Amniotic epithelial cell (primary cell): Measurements from ENCODE around the gene ZMYM2.

Experiments used
- DNase-seq: peaks from one replicate; pipeline ENCODE4 v3.0.0-alpha.2; 2010; ENCODE audit warnings: low read depth

The ZMYM2 gene

DNA sequence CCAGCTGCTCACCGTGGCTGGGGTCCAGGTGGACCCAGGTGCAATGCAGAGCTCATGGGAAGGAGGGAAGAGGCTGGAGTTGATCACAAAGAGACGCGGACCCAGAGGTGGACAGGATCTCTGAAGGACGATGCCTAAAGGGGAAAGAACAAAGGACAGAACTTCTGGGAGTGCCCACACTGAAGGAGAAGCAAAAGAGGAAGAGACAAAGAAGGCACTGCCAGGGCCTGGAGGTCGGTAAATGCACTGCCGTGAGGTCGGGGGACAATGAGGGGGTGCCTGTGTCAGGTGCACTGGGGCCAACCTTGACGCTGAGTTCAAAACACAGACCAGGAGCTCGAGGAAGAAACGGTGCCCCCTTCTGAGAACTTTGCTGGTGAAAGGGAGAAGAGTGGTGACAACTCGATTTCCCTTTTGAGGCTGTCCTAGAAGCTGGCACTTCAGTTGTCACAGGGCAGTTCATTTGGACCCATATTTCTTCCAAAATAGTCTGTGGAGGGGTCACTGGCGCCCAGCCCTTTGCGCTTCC, 146.7 kb downstream of the ZMYM2 start:
- DNase-seq = no peak

DNA sequence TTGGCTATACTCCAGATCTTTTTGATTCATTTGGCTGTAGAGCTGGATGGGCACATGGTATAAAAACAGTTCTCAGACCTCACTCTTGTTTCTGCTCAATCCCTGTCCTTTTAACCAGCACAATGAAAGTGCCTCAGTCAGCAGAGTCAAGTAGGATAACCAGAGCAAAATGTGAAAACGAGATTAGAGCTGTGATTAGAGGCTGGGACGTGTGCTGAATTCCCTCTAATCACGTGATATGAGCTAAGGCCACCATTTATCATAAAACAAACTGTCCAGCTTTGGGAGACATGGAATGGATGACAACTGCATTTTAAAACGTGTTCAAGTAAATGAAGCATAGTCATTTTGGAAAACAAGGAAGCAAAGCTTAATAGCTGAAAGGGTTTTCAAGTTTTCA, 148.2 kb downstream of the ZMYM2 start:
- DNase-seq = no peak

DNA sequence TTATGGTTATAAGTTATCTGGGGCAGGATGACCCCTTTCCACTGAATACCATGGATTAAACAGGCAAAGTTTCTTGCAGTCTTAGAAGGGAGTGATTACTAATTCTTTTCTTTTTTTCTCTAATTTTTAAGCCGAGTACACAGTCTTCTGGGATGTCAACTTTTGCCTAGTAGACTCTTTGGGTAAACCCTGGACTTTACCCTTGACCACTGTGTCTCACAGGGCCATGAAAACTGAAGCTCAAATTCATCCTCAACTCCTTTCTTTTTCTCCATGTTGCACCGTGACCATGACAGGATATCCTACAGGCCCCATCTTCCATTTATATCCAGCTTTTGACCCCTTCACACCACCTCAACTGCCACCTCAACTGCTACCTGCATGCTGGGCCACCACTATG, 150.5 kb downstream of the ZMYM2 start:
- DNase-seq = no peak

DNA sequence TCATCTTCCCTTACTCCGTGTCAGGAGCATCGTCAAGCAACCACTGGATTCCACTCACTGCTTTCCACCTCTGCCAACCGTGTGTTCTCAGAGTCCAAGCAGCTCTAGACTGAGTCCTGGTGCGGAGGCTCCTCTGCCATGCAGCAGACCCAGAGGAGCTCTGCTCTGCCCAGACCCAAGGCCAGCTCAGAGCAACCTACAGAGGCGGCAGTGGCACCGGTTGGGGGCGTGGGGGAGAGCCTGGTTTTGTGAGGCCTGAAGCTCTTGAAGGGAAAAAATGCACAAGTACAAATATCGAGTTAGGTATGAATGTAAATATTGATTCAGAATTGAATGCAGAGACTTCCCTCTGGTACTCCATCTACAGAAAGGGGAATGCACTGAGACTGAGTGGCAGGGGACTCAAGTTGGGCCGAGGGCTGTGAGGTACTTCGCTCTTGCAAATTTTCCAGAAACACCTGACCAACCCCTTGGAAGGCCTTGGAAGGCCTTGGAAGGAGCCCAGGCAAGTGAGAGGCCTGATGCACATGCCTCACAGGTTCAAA, 155.6 kb downstream of the ZMYM2 start:
- no peak for DNase-seq

DNA sequence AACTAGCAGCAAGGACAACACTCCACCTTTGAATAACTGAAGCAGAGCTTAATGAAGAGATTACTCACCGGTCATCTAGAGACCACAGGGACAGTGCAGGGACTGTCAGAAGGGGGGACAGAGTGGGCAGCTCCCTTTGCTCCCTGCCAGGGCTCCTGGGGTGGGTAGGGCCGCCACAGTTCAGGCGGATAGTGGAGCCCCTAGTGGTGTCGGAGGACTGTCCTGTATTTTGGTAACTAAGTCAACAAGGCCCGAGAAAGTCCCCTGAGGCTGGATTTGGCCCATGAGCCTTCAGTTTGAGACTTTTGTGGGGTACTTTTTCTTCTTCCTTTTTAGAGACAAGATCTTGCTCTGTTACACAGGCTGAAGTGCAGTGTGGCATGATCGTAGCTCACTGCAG, 157.7 kb downstream of the ZMYM2 start:
- DNase-seq = no peak

DNA sequence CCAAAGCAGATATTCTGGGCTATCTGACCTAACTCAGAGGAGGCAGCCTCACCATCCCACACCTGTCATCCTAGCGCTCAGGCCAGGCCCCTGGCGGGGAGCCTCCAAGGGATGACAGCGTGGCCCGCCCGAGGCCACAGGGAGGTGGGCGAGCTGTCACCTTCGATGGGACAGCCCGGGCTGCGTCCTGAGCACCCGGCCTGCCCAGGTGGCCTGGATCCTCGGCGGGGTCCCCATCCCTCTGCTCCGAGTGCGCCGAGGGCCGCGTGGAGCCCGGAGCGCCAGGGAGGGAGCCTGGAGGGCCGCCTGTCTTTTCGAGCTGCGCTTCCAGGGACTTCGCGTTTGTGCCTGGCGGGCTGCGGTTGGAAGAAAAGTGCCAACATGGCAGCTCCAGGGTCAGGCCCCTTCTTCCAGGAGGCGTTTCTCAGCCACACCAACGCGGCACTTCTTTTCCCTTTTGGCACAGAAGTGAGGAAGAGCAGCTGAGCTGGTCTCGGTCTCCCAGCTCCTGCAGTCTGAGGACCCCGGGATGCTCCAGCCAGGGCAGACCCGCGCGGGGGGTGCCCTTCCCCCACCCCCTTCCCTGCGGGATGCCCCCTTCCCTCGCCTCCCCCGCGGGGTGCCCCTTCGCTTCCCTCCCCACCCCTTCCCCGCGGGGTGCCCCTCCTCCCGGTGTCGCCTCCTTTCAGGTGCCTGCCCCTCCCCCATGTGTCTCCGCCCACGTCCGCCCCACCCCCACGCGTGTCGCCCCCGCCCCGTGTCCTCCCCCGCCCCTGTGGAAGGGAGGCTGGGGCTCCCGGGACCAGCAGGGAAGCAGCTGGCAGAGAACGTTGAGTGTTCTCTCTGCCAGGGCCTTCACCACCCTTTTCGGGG, 160.0 kb downstream of the ZMYM2 start:
- DNase-seq = peak; percentile 43

DNA sequence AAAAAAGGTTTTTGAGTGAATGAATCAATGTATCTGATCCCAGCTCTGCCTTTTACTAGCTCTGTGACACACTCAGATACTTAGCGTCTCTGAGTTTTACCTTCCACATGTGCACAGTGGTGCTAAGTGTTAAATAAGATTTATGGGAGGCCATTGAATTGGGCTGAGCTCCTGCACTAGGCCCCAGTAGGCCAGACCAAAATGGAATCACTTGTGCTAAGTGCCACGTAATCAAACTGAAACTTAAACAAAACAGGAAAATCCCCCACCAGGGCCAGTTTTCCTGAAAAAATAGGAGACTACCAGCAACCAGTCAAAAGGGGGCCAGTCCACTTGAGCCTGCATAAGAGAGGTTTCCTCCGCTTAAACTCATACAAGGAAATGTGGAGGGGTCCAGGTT, 161.4 kb downstream of the ZMYM2 start:
- DNase-seq = no peak

DNA sequence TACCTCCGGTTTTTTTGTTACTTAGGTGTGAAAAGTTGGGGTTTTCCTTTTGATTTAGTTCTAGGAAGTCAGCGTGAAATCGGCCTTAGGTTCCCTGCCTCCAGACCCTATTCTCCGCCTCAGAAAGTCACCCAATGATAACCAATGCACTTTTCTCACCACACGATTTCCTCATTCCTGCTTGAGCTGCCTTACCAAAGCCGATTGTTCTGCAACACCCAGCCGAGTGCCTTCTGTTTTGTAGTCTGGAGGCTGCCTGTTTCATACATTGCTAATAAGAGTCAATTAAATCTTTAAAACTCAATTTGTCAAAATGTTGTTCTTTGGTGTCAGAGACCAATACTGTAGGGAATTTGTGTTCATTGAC, 162.6 kb downstream of the ZMYM2 start:
- peak; percentile 59 for DNase-seq

DNA sequence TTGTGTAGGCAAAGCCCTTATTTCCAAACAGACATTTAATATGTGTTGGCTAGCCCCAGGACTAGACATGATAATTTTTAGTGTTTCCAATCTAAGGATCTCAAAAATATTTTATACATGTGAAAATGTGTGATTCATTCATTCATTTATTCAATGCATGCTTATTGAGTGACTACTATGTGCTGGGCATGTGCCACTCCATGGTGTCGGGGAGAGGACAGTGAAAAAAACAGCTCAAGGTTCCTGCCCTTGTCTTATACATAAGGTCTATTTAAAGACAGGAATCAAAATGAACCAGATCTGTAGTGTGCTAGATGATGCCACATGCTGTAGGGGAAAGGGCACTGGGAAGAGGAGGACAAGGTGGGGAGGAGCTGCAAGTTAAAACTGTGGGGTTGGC, 165.8 kb downstream of the ZMYM2 start:
- DNase-seq = no peak

DNA sequence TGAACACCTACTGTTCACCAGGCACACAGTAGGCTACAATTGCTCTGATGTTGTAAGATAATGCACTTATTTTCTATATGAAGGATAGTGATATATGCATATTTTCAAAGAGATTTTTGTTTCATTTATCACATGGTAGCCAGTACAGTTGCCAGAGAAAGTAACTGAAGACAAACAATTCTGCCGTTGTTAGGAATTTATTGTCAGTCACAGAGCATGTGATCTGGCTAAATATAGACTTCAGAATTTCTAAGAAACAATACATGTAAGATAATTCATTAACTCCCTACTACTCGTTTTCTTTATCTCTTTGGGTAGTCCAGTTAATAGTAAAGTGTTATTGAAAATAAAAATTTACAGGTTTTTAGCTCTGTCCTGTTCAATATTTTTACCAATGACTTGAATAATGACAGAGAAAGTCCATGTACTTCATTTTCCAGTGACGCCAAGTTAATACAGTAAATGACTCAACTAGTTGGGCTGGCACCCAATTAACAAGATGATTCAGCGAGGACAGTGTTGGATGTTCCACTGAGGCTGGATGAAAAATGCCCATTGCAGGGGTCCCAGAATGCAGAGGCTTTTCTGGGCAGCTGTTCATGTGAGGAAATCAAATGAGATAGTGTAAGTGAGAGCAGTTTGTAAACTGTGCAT, 166.7 kb downstream of the ZMYM2 start:
- DNase-seq = peak; percentile 33

DNA sequence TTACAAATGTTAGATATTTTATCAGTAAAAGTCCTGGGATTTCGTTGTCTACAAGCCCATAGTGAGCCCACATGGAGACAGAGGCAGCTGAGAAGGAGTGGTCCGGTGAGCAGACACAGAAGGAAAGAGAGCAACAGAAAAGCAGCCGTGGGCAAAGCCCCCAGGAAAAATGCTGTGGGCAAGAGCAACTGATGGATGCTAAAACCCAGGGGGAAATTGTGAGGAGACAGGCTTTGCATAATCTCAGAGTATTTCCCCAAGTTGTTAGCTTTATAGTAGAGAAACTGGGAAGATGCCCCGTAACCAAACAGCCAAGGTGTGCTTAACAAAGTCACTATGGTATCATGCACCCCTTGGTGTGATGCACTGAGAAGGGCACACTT, 167.2 kb downstream of the ZMYM2 start:
- DNase-seq = no peak

DNA sequence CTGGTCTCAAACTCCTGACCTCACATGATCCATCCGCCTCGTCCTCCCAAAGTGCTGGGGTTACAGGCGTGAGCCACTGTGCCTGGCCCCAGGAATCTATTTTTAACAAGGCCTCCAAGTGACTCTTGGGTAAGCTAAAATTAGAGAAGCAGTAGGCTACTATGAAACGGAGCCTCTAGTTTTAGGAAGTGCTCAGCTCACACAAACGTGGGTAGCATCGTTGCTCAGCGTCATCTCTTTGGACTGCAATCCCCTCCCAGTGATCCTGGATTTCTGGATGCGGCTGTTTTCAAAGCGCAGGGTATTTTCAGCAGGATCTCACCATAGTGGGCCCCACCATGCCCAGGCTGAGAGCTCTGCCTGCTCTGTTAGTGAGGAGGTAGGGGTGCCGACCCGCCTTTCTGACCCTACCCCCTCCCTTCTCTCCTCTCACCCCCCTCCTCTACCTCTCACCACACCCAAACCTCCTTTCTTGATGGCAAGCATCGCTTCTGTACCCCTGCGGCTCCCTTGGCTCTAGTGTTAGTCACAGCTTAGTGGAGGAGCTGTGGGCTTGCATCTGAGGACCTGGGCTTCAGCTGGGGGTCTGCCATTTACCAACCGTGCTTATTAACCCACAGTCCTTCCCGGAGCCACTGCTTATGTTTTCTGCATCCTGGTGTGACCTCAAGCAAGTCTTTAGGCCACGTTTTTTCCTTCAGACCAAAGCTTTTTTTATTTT, 168.2 kb downstream of the ZMYM2 start:
- DNase-seq = no peak

DNA sequence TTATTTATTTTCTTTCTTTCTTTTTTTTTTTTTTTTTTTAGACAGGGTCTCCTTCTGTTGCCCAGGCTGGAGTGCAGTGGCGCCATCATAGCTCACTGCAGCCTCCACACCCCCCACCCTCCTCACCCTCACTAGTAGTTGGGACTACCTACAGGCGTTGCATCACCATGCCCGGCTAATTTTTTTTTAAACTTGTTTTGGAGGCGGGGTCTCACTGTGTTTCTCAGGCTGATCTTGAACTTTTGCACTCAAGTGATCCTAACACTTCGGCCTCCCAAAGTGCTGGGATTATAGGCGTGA, 168.7 kb downstream of the ZMYM2 start:
- DNase-seq = no peak

DNA sequence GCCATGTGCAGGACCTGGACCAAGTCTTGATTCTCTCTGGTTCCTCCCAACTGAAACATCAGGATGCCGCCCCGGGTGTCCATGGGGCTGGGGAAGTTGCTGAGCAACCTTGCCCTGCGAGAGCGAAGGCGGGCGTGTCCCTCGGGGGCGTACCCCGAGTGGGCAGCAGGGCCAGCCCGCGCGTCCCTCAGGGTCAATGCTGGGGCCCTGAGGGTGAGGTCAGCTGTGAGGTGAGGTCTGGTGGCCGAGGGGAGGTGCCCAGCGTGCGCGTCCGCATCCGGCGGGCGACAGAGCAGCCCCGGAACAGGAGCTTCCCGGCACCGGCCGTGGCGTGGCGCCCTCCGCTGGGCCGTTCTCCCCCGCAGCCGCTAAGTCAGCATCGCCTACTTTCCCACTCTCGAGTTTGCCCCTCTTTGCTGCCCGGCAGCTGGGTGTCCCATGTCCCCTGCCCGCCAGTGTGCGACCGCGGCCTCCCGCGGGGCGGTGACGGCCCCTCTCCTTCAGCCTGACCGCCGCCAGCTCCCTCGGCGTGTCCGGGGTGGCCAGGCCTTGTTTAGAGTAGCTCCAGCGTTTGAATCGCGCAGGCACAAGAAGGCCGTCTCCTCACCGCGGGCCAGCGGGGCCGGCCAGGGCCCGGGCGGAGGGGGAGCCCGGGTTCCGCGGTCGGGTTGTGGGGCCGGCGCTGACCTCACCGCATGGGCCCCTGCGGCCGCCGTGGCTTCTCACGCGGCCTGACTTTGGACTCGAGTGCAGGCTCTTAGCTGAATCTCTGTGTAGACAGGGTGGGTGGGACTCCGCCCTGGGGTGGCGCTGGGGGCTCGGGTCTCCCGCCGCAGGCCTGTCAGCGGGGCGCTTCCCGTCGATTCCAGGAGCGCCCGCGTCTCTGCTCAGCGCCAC, 169.3 kb downstream of the ZMYM2 start:
- DNase-seq = peak; percentile 47

DNA sequence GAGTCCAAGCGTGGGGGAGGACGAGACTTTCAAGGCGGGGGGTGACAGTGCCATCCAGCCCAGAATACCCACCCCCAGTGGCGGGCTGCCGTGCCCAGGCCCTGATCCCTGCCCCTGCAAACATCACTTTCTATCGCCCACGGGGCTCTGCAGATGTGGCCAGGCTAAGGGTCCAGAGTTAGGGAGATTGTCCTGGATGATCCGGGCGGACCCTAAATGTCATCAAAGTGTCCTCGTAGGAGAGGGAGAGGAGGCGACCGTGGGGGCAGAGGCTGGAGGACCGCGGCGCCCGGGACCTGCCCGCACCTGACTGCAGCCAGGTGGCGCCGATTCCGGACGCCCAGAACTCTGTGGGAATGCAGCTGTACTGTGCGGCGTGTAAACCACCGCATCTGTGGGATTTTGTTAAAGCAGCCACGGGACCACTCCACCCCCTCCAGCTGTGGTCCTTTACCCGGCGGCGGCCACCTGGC, 170.0 kb downstream of the ZMYM2 start:
- no peak for DNase-seq

DNA sequence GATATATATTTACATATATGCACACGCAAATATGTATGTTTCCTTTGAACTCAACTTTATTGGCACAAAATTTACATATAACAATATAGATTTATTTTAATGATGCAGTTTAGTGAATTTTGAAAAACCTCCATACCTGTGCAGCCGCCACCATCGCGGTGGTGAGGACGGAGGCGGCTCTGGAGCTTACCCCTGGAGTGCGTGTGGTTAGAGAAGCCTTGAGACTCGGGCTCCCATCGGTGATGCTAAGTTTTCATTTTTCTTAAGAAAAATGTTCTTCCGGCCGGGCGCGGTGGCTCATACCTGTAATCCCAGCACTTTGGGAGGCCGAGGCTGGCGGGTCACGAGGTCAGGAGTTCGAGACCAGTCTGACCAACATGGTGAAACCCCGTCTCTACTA, 170.5 kb downstream of the ZMYM2 start:
- DNase-seq = no peak

DNA sequence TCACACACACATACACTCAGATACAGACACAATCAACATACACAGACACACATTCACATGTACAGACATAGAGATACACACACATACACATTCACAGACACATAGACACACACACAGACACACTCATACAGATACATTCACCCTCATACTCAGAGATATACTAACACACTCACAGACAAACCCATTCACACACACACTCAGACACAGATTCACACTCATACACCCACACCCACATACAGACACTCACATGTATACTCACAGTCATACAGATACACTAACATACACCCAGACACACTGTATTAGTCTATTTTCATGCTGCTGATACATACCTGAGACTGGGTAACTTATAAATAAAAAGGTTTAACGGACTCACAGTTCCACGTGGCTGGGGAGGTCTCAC, 171.5 kb downstream of the ZMYM2 start:
- DNase-seq = no peak

DNA sequence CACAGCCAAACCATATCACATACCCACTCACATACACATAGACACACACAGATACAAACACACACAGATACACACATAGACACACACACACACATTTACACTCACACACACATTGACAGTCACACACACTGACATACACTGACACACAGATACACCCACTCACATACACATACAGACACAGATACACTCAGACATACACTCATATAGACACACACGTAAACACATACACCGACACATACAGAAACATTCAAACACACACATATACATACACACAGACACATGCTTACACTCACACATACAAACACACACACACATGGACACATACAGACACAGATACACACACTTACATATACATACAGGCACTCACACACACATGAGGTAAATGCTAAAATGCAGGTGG, 172.1 kb downstream of the ZMYM2 start:
- no peak for DNase-seq

DNA sequence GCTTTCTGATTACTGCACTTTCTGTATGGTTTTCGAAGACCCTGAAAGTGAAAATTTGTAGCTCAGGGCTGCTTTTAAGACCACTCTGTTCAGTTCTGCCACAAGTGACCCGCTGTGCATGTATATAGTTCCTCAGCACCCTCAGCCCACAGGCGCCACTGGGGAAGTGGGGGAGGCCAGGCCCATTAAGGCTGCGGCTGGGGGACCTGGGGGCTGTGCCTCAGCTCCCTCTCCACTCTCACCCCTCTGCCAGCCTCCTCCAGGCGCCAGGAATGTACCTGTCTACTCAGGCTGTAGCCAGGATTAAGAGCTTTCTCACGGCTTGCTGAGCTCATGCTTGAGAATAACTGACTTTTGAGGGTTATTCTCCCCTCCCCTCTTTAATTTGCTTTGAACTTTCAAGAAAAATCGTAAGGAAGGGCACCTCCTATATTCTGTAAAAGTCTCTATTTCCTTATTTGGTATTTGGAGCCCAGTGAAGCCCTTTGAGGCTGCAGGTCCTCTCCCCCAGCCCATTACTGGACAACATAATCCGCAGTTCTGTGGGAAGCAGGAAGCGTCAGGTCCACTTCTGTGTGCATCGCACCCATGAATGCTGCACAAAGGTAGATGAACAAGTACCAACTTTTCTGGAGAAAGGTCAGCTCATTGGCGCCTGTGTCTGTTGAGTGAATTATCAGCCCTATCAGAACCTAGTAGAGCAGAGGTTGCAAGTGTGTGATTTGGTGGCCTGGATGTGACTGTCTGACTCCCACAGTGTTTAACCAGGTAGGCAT, 172.7 kb downstream of the ZMYM2 start:
- DNase-seq = no peak

DNA sequence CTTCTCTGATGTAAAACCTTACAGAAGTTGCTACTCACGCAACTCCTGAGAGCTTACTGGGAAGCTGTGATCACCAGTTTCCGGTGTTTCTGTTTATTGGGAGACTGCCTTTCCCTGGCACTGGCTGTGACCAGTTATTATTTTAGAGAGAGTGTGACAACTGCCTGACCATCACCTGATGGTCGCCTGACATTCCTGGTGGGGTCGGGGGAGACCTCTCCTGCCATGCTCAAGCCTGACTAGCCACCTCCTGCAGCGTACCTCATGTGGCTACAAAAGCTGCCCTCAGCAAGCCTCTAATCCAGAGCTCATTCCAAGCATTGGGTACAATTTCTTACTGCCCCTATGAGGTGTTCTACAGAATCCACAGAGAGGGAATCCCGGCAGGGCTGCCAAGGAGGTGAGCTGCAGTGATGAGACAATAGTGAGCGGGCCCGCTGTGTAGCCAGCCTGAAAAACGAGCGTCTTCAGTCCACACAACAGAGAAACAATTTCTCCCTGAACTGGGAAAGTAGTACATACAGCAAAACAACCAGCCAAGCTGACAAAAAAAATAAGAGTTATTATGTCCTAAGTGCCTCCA, 173.6 kb downstream of the ZMYM2 start:
- no peak for DNase-seq
